Activated CD8-positive, alpha-beta T cell treated with anti-CD3 and anti-CD28 coated beads, Interleukin-2, amount 10 ng/mL, durations not matched to agents 7 days and 5 days (primary cell): ENCODE measurements around the gene CARD11. TPM values are rescaled to one million over a fixed set of nuclear protein-coding genes. Genes with fewer than 3 reads are reported as not detected.
"Not testable (repeated sequence)": the region's sequence is repeated elsewhere in the genome, so short reads cannot be mapped to it uniquely, and the experiment has no call there.

Experiments used
- ATAC-seq: fragments of 150-1000 bp; cut with Tn5 transposase; one replicate; pipeline ENCODE4 v1.10.0; 2021; ENCODE audit warnings: moderate library complexity
- CTCF ChIA-PET: fragments of 350-600 bp; sonication (Branson Sonifier 250); formaldehyde crosslinking; loops from one replicate; lab custom pipeline; 2021; ENCODE audit warnings: antibody characterized with exemption; lab: Charles Lee
- POLR2A ChIA-PET: fragments of 350-600 bp; sonication (Branson Sonifier 250); formaldehyde crosslinking; loops from one replicate; lab custom pipeline; 2021; ENCODE audit warnings: antibody characterized with exemption; lab: Charles Lee
- DNase-seq: peaks from one replicate; pipeline ENCODE4 v3.0.0-alpha.2; 2020
- H3K27ac Mint-ChIP-seq: one replicate; pipeline ENCODE4 v1.8.0; 2021; ENCODE audit warnings: mild to moderate bottlenecking, mixed read lengths
- H3K27me3 Mint-ChIP-seq: one replicate; pipeline ENCODE4 v1.8.0; 2021; ENCODE audit warnings: low read depth, mixed read lengths
- H3K36me3 Mint-ChIP-seq: one replicate; pipeline ENCODE4 v1.8.0; 2021; ENCODE audit warnings: low read depth, mixed read lengths
- H3K4me1 Mint-ChIP-seq: one replicate; pipeline ENCODE4 v1.8.0; 2021; ENCODE audit warnings: low read depth, mixed read lengths
- H3K4me3 Mint-ChIP-seq: one replicate; pipeline ENCODE4 v1.8.0; 2021; ENCODE audit warnings: mild to moderate bottlenecking, mixed read lengths
- H3K9me3 Mint-ChIP-seq: one replicate; pipeline ENCODE4 v1.8.0; 2022; ENCODE audit warnings: mixed read lengths; ENCODE audit not compliant: insufficient read depth
- total RNA-seq, 2 experiments: library from RNA; stranded (reverse); gene quantifications; one replicate each; pipeline ENCODE4 v1.2.3, GENCODE V29; 2021

Gene CARD11
- total RNA-seq, 2 experiments from 2014 or later = 178 TPM

DNA sequence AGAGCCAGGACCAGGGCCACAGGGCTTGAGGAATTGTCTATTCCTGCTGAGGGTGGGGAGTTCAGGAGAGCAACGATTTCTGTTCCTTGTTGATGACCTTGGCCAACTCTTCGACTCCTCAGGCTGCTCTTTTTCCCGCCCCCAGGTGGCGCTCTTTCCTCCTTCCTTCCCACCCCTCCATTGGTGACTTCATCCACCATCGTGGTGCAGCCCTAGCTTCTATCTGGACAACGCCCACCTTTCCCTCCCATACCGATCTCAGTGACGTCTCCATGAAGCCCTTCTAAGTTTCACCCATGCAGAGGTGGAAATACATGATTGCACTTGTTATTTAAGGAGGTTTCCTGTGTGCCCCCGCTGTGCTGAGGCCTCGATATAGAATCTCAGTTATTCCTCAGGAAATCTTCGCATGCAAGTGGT lies 22.1 kb upstream of the CARD11 start:
- Mint-ChIP-seq H3K9me3 (peaks cover 25% of the 10 kb centered on the region), H3K27me3 (no peaks in the 10 kb centered on the region), H3K4me1 (peaks cover 87% of the 10 kb centered on the region), H3K27ac (peak overlapping the region; percentile 89), H3K36me3 (peaks cover 33% of the 10 kb centered on the region), H3K4me3 (peak overlapping the region; percentile 65)
- POLR2A ChIA-PET = interaction anchor here (0.6 to 1.6 kb wide), 5 partner anchors 27 to 396 kb away, joined by 3 to 11 read pairs (median 3); no protein-coding TSS in a partner anchor
- CTCF ChIA-PET = interaction anchor here (0.7 to 10.2 kb wide), 36 partner anchors 9 to 235 kb away, joined by 3 to 169 read pairs (median 7); partner anchors contain the start of genes CARD11 and SDK1
- ATAC-seq (peak; percentile 50), DNase-seq (peak; percentile 83)

DNA sequence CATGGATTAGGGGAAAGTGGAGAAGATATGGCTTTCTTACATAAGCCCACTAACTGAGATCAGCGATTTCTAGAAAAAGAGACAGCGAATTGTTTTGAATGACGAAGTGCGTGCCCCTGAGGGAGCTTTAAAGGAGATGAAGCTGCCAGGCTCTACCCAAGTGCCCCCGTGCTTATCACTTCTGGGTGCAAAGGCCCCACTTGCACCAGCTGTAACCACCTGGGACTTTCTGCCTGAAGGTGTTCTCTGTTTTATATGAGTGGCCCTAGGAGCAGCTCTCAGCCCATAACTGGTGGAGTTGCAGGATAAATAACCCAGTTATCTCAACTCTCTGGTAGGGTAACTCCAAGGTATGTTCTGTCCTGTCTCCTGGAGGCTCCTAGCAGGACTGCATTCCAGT lies 20.4 kb upstream of the CARD11 start:
- DNase-seq (no peak), ATAC-seq (no peak)
- POLR2A ChIA-PET = interaction anchor here (1.1 to 1.6 kb wide), 2 partner anchors 42 to 55 kb away, joined by 3 to 6 read pairs; no protein-coding TSS in a partner anchor
- no peaks in the 10 kb centered on the region for H3K27me3 Mint-ChIP-seq
- peaks cover 16% of the 10 kb centered on the region for H3K36me3 Mint-ChIP-seq
- no peak overlapping the region for H3K4me3 Mint-ChIP-seq
- peaks cover 15% of the 10 kb centered on the region for H3K9me3 Mint-ChIP-seq
- CTCF ChIA-PET = interaction anchor here (1.4 to 10.2 kb wide), 20 partner anchors 9 to 219 kb away, joined by 3 to 169 read pairs (median 13); partner anchors contain the start of gene CARD11
- peaks cover 70% of the 10 kb centered on the region for H3K4me1 Mint-ChIP-seq
- H3K27ac Mint-ChIP-seq = peak overlapping the region; percentile 92

DNA sequence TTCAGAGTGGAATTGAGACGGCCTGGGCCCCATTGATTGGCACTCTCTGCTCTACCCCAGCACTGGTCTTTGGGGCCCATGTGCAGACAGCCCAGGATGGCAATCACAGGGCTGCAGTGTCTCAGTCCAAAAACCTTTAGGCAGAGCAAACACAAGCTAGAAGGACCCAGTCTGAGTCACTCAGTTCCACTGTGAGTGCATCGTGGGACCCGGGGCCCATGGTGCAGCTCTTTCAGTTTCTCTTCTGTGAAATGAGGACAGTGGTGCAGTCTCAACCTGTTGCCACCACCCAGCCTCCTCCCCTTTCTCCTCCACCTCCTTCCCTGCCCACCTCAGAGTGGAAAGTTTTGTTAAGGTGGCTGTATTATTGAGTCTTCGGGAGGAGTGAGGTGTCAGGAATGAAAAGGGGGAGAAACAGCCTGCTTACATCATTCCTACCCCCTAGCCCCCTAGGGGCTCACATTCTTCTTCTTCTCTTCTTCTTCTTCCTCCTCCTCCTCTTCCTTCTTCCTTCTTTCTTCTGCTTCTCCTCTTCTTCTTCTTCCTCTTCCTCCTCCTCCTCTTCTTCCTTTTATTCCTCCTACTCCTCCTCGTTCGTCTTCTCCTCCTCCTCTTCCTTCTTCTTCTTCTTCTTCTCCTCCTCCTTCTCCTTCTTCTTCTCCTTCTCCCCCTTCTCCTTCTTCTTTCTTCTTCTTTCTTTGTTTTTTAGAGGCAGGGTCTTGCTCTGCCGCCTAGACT lies 19.5 kb upstream of the CARD11 start:
- Mint-ChIP-seq H3K4me1 (peaks cover 61% of the 10 kb centered on the region), H3K36me3 (peaks cover 11% of the 10 kb centered on the region), H3K9me3 (peaks cover 9% of the 10 kb centered on the region), H3K4me3 (peak overlapping the region; percentile 64), H3K27ac (peak overlapping the region; percentile 92), H3K27me3 (no peaks in the 10 kb centered on the region)
- CTCF ChIA-PET = interaction anchor here (0.5 to 10.2 kb wide), 15 partner anchors 12 to 198 kb away, joined by 3 to 169 read pairs (median 4); partner anchors contain the start of gene CARD11
- POLR2A ChIA-PET = interaction anchor here (1.0 to 1.3 kb wide), 5 partner anchors 28 to 97 kb away, joined by 3 to 5 read pairs (median 4); no protein-coding TSS in a partner anchor
- ATAC-seq (peak; percentile 96), DNase-seq (peak; percentile 88)

DNA sequence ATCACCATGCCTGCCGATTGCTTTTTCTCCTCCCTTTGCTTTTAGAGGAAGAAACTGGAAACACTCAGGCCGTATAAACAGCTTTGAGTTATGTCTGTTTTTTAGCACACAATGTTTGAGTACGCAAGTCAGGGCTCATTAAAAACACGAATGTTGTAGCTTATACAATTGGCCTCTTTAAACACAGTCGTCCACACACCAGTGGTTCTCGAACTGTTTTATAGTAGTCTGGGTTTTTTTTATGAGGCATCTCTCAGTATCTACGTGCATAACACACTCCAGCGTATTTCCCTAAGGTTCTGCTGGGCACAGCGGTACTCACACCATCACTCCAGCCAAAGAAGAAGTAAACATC lies 13.4 kb upstream of the CARD11 start:
- Mint-ChIP-seq H3K4me3 (no peak overlapping the region), H3K4me1 (peaks cover 5% of the 10 kb centered on the region), H3K27ac (no peak overlapping the region), H3K9me3 (peaks cover 16% of the 10 kb centered on the region), H3K27me3 (peaks cover 4% of the 10 kb centered on the region), H3K36me3 (peaks cover 5% of the 10 kb centered on the region)
- ATAC-seq (no peak), DNase-seq (no peak)
- CTCF ChIA-PET = no interaction called here
- POLR2A ChIA-PET = no interaction called here

- DNase-seq (no peak), ATAC-seq (no peak)
- POLR2A ChIA-PET = no interaction called here
- H3K9me3 Mint-ChIP-seq = peaks cover 10% of the 10 kb centered on the region
- H3K4me1 Mint-ChIP-seq = peaks cover 1% of the 10 kb centered on the region
- H3K27me3 Mint-ChIP-seq = peaks cover 4% of the 10 kb centered on the region
- CTCF ChIA-PET = interaction anchor here (0.7 to 3.6 kb wide), 2 partner anchors 9 to 15 kb away, joined by 4 to 18 read pairs; no protein-coding TSS in a partner anchor
- no peak overlapping the region for H3K4me3 Mint-ChIP-seq
- no peak overlapping the region for H3K27ac Mint-ChIP-seq
- peaks cover 2% of the 10 kb centered on the region for H3K36me3 Mint-ChIP-seq
These were observed 12.8 kb upstream of the CARD11 start for GRCh38 chr7:3056234-3057065.

DNA sequence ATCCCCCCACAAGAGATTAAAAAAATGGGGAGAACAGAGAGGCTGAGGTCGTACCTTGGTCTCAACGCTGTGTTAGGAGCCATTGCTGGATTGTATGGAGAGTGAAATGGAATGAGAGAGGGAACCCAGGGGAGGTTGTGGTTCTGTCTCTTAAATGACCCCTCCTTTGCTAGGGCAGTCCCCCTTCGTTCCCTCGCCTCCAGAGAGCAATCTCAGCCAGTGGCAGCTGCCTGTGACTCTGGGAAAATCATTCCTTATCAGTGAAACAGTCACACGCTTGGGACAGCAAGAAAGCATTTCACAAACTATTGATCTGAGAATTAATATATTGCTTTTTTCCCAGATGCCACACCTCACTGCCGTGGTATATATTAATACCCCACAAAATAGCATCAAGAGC lies 12.0 kb upstream of the CARD11 start:
- no peak overlapping the region for H3K27ac Mint-ChIP-seq
- DNase-seq = no peak
- H3K4me1 Mint-ChIP-seq = no peaks in the 10 kb centered on the region
- POLR2A ChIA-PET = no interaction called here
- CTCF ChIA-PET = interaction anchor here (3.6 kb wide), 1 partner anchor 10 kb away, joined by 18 read pairs; no protein-coding TSS in a partner anchor
- peaks cover 11% of the 10 kb centered on the region for H3K9me3 Mint-ChIP-seq
- no peak overlapping the region for H3K4me3 Mint-ChIP-seq
- peaks cover 8% of the 10 kb centered on the region for H3K27me3 Mint-ChIP-seq
- H3K36me3 Mint-ChIP-seq = no peaks in the 10 kb centered on the region
- no peak for ATAC-seq

- H3K9me3 Mint-ChIP-seq = no peaks in the 10 kb centered on the region
- H3K4me1 Mint-ChIP-seq = peaks cover 61% of the 10 kb centered on the region
- DNase-seq = peak; percentile 87
These were observed 692 bp downstream of the CARD11 start for GRCh38 chr7:3042861-3043489.

GRCh38 chr7:3041986-3042675 lies 1.5 kb downstream of the CARD11 start:
- CTCF ChIA-PET = interaction anchor here (0.7 to 4.6 kb wide), 13 partner anchors 14 to 177 kb away, joined by 3 to 30 read pairs (median 3); no protein-coding TSS in a partner anchor
- ATAC-seq = no peak
- peak overlapping the region; percentile 98 for H3K4me3 Mint-ChIP-seq
- H3K27me3 Mint-ChIP-seq = no peaks in the 10 kb centered on the region
- H3K27ac Mint-ChIP-seq = peak overlapping the region; percentile 73
- H3K4me1 Mint-ChIP-seq = peaks cover 68% of the 10 kb centered on the region
- H3K36me3 Mint-ChIP-seq = peaks cover 51% of the 10 kb centered on the region
- no peaks in the 10 kb centered on the region for H3K9me3 Mint-ChIP-seq
- DNase-seq = no peak
- POLR2A ChIA-PET = interaction anchor here (0.5 to 1.6 kb wide), 13 partner anchors 31 to 158 kb away, joined by 3 to 4 read pairs (median 3); no protein-coding TSS in a partner anchor

More at GRCh38 chr7:3042861-3043489, 692 bp downstream of the CARD11 start:
- Mint-ChIP-seq H3K36me3 (peaks cover 44% of the 10 kb centered on the region), H3K27ac (peak overlapping the region; percentile 94), H3K27me3 (no peaks in the 10 kb centered on the region), H3K4me3 (peak overlapping the region; percentile 98)
- ChIA-PET POLR2A (interaction anchor here (0.5 to 1.6 kb wide), 7 partner anchors 32 to 140 kb away, joined by 3 to 4 read pairs (median 3); no protein-coding TSS in a partner anchor), CTCF (interaction anchor here (0.6 to 4.6 kb wide), 9 partner anchors 20 to 178 kb away, joined by 3 to 30 read pairs (median 3); no protein-coding TSS in a partner anchor)
- peak; percentile 85 for ATAC-seq

GRCh38 chr7:3039787-3040186 lies 3.9 kb downstream of the CARD11 start:
- CTCF ChIA-PET = interaction anchor here (2.5 to 4.6 kb wide), 2 partner anchors 25 to 115 kb away, joined by 14 to 30 read pairs; no protein-coding TSS in a partner anchor
- peak overlapping the region; percentile 53 for H3K4me3 Mint-ChIP-seq
- peaks cover 67% of the 10 kb centered on the region for H3K4me1 Mint-ChIP-seq
- ATAC-seq = no peak
- H3K36me3 Mint-ChIP-seq = peaks cover 64% of the 10 kb centered on the region
- no peaks in the 10 kb centered on the region for H3K9me3 Mint-ChIP-seq
- no peaks in the 10 kb centered on the region for H3K27me3 Mint-ChIP-seq
- POLR2A ChIA-PET = interaction anchor here (0.9 kb wide), 1 partner anchor 27 kb away, joined by 3 read pairs; no protein-coding TSS in a partner anchor
- DNase-seq = no peak
- peak overlapping the region; percentile 83 for H3K27ac Mint-ChIP-seq

- H3K4me3 Mint-ChIP-seq, CTCF ChIA-PET, ATAC-seq, H3K9me3 Mint-ChIP-seq, H3K27me3 Mint-ChIP-seq, POLR2A ChIA-PET, DNase-seq: not testable (repeated sequence)
- Mint-ChIP-seq H3K4me1 (peaks cover 63% of the 10 kb centered on the region), H3K36me3 (peaks cover 72% of the 10 kb centered on the region), H3K27ac (peak overlapping the region; percentile 51)
These were observed 5.7 kb downstream of the CARD11 start for GRCh38 chr7:3038011-3038410.
